ENCODE measurements around the gene TUBGCP6. TPM values are rescaled to one million over a fixed set of nuclear protein-coding genes. Genes with fewer than 3 reads are reported as not detected.

Gene TUBGCP6
- total and polyA plus RNA-seq, 10 of the 15 experiments (the other 5 are each of a cell fraction or from before 2014, with no cell fraction given): 0.74 to 41.4 (median 19.4) TPM

DNA sequence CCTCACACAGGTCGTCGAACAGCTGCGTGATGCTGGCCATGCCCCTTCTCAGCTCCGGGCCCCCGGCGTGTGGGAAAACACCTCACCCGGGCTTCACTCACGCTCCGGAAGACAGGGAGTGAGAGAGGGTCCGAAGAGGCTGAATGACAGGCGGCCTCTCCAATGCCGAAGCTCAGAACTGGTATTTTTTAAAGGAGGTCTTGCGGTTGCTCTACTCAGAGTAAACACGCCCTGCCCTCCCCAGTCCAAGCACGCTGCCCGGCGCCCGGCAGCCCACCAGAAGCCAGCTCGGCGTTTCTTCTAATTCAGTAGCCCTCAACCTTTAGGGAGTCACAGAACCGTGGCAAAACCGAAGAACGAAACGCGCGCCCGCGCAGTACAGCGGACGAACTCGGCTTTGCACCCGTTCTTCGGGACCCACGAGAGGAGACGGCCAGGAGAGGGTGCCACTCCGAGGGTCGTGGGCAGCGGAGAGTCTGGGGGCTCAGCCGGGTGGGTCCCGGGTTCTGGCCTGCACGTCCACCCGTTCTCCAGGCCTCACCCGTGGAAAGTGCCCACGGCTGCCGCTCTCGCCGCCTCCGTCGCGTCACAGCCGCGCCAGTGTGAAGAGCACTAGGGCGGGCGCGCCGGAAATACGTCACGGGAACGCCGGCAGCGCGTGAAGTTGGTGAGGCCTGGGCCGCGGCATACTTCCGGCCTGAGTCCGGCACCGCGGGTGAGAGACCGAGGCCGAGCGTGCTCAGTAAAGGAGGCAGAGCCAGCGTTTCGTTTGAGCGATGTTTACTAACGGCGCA is at the start of gene TUBGCP6 (continued):
- TF ChIP-seq, protein P1, sequence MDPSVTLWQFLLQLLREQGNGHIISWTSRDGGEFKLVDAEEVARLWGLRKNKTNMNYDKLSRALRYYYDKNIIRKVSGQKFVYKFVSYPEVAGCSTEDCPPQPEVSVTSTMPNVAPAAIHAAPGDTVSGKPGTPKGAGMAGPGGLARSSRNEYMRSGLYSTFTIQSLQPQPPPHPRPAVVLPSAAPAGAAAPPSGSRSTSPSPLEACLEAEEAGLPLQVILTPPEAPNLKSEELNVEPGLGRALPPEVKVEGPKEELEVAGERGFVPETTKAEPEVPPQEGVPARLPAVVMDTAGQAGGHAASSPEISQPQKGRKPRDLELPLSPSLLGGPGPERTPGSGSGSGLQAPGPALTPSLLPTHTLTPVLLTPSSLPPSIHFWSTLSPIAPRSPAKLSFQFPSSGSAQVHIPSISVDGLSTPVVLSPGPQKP (IDR thresholded peaks at IDR 0.05; ENCODE audit: low read depth, low read length): peak; percentile 86
- TF ChIP-seq KLF5 (IDR thresholded peaks at IDR 0.05; ENCODE audit: partially characterized antibody): peak; percentile 56
- no peak for TF ChIP-seq ZSCAN29 (IDR thresholded peaks at IDR 0.05)
- TF ChIP-seq NBN (IDR thresholded peaks at IDR 0.05): peak; percentile 99
- TF ChIP-seq YBX1 (IDR thresholded peaks at IDR 0.05): no peak
- TF ChIP-seq RFX5 (IDR thresholded peaks at IDR 0.05; ENCODE audit: low read depth, low read length): no peak
- peak; percentile 56; the same call in 1 of the 2 replicates for TF ChIP-seq ESRRA (IDR thresholded peaks at IDR 0.05; ENCODE audit: low read length)
- peak; percentile 58 for TF ChIP-seq MLLT1 (IDR thresholded peaks at IDR 0.05)
- TF ChIP-seq, protein P2, sequence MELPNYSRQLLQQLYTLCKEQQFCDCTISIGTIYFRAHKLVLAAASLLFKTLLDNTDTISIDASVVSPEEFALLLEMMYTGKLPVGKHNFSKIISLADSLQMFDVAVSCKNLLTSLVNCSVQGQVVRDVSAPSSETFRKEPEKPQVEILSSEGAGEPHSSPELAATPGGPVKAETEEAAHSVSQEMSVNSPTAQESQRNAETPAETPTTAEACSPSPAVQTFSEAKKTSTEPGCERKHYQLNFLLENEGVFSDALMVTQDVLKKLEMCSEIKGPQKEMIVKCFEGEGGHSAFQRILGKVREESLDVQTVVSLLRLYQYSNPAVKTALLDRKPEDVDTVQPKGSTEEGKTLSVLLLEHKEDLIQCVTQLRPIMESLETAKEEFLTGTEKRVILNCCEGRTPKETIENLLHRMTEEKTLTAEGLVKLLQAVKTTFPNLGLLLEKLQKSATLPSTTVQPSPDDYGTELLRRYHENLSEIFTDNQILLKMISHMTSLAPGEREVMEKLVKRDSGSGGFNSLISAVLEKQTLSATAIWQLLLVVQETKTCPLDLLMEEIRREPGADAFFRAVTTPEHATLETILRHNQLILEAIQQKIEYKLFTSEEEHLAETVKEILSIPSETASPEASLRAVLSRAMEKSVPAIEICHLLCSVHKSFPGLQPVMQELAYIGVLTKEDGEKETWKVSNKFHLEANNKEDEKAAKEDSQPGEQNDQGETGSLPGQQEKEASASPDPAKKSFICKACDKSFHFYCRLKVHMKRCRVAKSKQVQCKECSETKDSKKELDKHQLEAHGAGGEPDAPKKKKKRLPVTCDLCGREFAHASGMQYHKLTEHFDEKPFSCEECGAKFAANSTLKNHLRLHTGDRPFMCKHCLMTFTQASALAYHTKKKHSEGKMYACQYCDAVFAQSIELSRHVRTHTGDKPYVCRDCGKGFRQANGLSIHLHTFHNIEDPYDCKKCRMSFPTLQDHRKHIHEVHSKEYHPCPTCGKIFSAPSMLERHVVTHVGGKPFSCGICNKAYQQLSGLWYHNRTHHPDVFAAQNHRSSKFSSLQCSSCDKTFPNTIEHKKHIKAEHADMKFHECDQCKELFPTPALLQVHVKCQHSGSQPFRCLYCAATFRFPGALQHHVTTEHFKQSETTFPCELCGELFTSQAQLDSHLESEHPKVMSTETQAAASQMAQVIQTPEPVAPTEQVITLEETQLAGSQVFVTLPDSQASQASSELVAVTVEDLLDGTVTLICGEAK (IDR thresholded peaks at IDR 0.05; ENCODE audit: borderline replicate concordance): peak; percentile 96
- peak; percentile 28 for TF ChIP-seq SP1 (IDR thresholded peaks at IDR 0.05; ENCODE audit: low read depth, low read length)
- TF ChIP-seq BCLAF1 (IDR thresholded peaks at IDR 0.05): no peak
- no peak for TF ChIP-seq ZNF622 (IDR thresholded peaks at IDR 0.05)
- peak; percentile 61; the same call in 1 of the 2 replicates for TF ChIP-seq MEF2A (IDR thresholded peaks at IDR 0.05; ENCODE audit: insufficient read depth, low read depth, low read length)
- peak; percentile 78; the same call in 1 of the 2 replicates for TF ChIP-seq GATAD2B (conservative IDR thresholded peaks at IDR 0.05; ENCODE audit: low read depth)
- TF ChIP-seq, protein P3, sequence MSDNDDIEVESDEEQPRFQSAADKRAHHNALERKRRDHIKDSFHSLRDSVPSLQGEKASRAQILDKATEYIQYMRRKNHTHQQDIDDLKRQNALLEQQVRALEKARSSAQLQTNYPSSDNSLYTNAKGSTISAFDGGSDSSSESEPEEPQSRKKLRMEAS (IDR thresholded peaks at IDR 0.05; ENCODE audit: low read depth, low read length): peak; percentile 85
- peak; percentile 59; the same call in 1 of the 2 replicates for TF ChIP-seq NR2C1 (IDR thresholded peaks at IDR 0.05)
- no peak for TF ChIP-seq TBL1XR1 (IDR thresholded peaks at IDR 0.05; ENCODE audit: low read depth, low read length)
- TF ChIP-seq ZNF207 (IDR thresholded peaks at IDR 0.05; ENCODE audit: borderline replicate concordance): peak; percentile 91; the same call in 1 of the 2 replicates
- TF ChIP-seq RB1 (IDR thresholded peaks at IDR 0.05; ENCODE audit: borderline replicate concordance): peak; percentile 84; the same call in 1 of the 2 replicates
- no peak for TF ChIP-seq NFXL1 (IDR thresholded peaks at IDR 0.05; ENCODE audit: borderline replicate concordance)
